Body of pancreas (tissue), 4 donors: ENCODE measurements around the gene TNRC6C. TPM values are rescaled to one million over a fixed set of nuclear protein-coding genes. Genes with fewer than 3 reads are reported as not detected.
"Not testable (repeated sequence)": the region's sequence is repeated elsewhere in the genome, so short reads cannot be mapped to it uniquely, and the experiment has no call there.

ENCODE experiments used
- ATAC-seq: fragments of 150-250 bp; one replicate; pipeline ENCODE4 v1.9.1; 2016
- DNase-seq, 4 donors: peaks; one replicate each; pipeline ENCODE4 v3.0.0-alpha.2; 2019
- H3K27ac ChIP-seq, 4 donors: fragments of 200-600 bp; sonication (generic); 1 replicate in 3 of 4; 2 replicates in 1 of 4; pipeline versions ENCODE4 v1.5.1 to v1.6.1; 2016 to 2019; ENCODE audit warnings: mild to moderate bottlenecking in 1 of 4, mixed read lengths in 1 of 4, moderate library complexity in 1 of 4
- H3K27me3 ChIP-seq, 2 donors: fragments of 200-600 bp; sonication (generic); one replicate each; pipeline ENCODE4 v1.6.0; 2016; ENCODE audit warnings: mild to moderate bottlenecking in 1 of 2
- H3K36me3 ChIP-seq, 2 donors: fragments of 200-600 bp; sonication (generic); replicated peaks in 1 of 2; 2 replicates each; pipeline ENCODE4 v1.5.1; 2016; ENCODE audit warnings: low read depth in 2 of 2; ENCODE audit not compliant: insufficient read depth in 1 of 2
- H3K4me1 ChIP-seq: fragments of 200-600 bp; sonication (generic); one replicate; pipeline ENCODE4 v1.6.0; 2016
- H3K4me3 ChIP-seq, 2 donors: fragments of 200-600 bp; sonication (generic); 1 replicate in 1 of 2; 2 replicates in 1 of 2; pipeline ENCODE4 v1.5.1; 2016 to 2019
- H3K9me3 ChIP-seq, 3 donors: fragments of 200-600 bp; sonication (generic); 1 replicate in 2 of 3; 2 replicates in 1 of 3; pipeline ENCODE4 v1.5.1; 2016
- CTCF ChIP-seq, 7 experiments: fragments of 450-650 bp in 4 of 7; fragments of 200-600 bp in 3 of 7; sonication (generic) in 3 of 7; IDR thresholded peaks; one replicate each; pipeline ENCODE4 v1.5.1; 2016 to 2019; ENCODE audit warnings: antibody characterized with exemption in 7 of 7
- POLR2A ChIP-seq, 3 donors: fragments of 450-650 bp; IDR thresholded peaks; one replicate each; pipeline ENCODE4 v1.6.1; 2016; ENCODE audit warnings: antibody characterized with exemption in 3 of 3, mild to moderate bottlenecking in 2 of 3
- WGBS, 2 donors: methylation state at CpG; one replicate each; pipeline ENCODE4 v1.1.5; 2017; 5-methylcytosine and 5-hydroxymethylcytosine counted together
- intact Hi-C: fragments of 100-400 bp; cut with DNase I; formaldehyde crosslinking; loops from one replicate; pipeline ENCODE4 v1.15.1; 2023
- total RNA-seq, 2 donors: library from RNA; depleted of rRNA; stranded (reverse); fragments of >200 nt; gene quantifications; one replicate each; pipeline ENCODE4 v1.1.0, GENCODE V29; 2016

The TNRC6C gene
- total RNA-seq, 2 donors from 2014 or later = 4.9 to 13.5 TPM

DNA sequence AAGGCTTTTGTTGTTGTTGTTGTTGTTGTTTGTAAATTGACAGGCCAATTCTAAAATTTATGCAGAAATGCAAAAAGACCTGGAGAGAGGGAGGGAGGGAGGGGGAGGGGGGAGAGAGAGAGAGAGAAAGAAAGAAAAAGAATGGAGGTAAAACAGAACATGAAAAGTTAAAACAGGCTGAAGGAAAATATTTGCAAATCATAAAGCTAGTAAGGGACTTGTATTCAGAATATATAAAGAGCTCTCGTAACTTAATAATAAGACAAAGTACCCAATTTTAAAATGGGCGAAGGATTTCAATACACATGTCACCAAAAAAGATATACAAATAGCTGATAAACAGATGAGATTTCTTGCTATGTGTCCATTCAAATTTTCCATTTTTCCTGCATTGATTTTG lies 15.4 kb downstream of the TNRC6C start:
- Histone ChIP-seq H3K36me3 (no peaks in the 10 kb centered on the region), H3K9me3 (no peaks in the 10 kb centered on the region), H3K4me3 (no peak overlapping the region), H3K27ac (no peak overlapping the region), H3K27me3 (no peaks in the 10 kb centered on the region), H3K4me1 (no peaks in the 10 kb centered on the region)
- ATAC-seq = no peak
- intact Hi-C loops = no loop called here
- DNase-seq = no peak
- WGBS, 2 donors = 69 to 97% methylated on average over 2 of the region's 2 CpGs
- TF ChIP-seq CTCF (IDR thresholded peaks at IDR 0.05) (no peak), POLR2A (IDR thresholded peaks at IDR 0.05) (no peak)

GRCh38 chr17:77974396-77974795 lies 15.9 kb downstream of the TNRC6C start:
- WGBS, 2 donors = 77 to 82% methylated on average over 4 of the region's 4 CpGs
- Histone ChIP-seq H3K4me3 (no peak overlapping the region), H3K27me3 (no peaks in the 10 kb centered on the region), H3K9me3 (no peaks in the 10 kb centered on the region), H3K4me1 (no peaks in the 10 kb centered on the region), H3K36me3 (no peaks in the 10 kb centered on the region), H3K27ac (no peak overlapping the region)
- DNase-seq (no peak), ATAC-seq (no peak)
- intact Hi-C loops = no loop called here
- TF ChIP-seq CTCF (IDR thresholded peaks at IDR 0.05) = peak in 1 of 7 experiments; percentile 5
- no peak for TF ChIP-seq POLR2A (IDR thresholded peaks at IDR 0.05)

DNA sequence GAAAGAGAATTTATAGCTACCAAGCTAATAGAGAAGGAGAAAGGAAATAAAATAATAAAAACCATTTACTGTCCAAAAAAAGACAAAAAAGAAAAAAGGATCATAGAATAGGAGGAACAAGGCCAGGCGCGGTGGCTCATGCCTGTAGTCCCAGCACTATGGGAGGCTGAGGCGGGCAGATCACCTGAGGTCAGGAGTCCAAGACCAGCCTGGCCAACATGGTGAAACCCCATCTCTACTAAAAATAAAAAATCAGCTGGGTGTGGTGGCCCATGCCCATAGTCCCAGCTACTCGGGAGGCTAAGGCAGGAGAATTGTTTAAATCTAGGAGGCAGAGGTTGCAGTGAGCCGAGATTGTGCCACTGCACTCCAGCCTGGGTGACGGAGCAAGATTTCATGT lies 23.9 kb downstream of the TNRC6C start:
- H3K27me3 ChIP-seq, H3K36me3 ChIP-seq, H3K4me1 ChIP-seq, H3K27ac ChIP-seq, intact Hi-C loops, H3K4me3 ChIP-seq, DNase-seq, H3K9me3 ChIP-seq, ATAC-seq: not testable (repeated sequence)
- 96 to 98% methylated on average over 6 of the region's 6 CpGs for WGBS, 2 donors

GRCh38 chr17:77990301-77990700 lies 31.8 kb downstream of the TNRC6C start:
- Histone ChIP-seq H3K27ac (no peak overlapping the region), H3K4me3 (no peak overlapping the region), H3K4me1 (peaks cover 5% of the 10 kb centered on the region), H3K27me3 (no peaks in the 10 kb centered on the region), H3K36me3 (no peaks in the 10 kb centered on the region), H3K9me3 (no peaks in the 10 kb centered on the region)
- no peak for TF ChIP-seq CTCF (IDR thresholded peaks at IDR 0.05)
- 85 to 92% methylated on average over 3 of the region's 3 CpGs for WGBS, 2 donors
- intact Hi-C loops = no loop called here
- ATAC-seq (no peak), DNase-seq (no peak)

- H3K4me1 ChIP-seq, ATAC-seq, DNase-seq, H3K27me3 ChIP-seq, H3K9me3 ChIP-seq, H3K4me3 ChIP-seq, intact Hi-C loops, H3K27ac ChIP-seq, H3K36me3 ChIP-seq: not testable (repeated sequence)
- WGBS, 2 donors = 94 to 96% methylated on average over 7 of the region's 7 CpGs
Measured at GRCh38 chr17:77993735-77994134, 35.2 kb downstream of the TNRC6C start.

- TF ChIP-seq CTCF (IDR thresholded peaks at IDR 0.05) (no peak), POLR2A (IDR thresholded peaks at IDR 0.05) (no peak)
- Histone ChIP-seq H3K4me3 (no peak overlapping the region), H3K4me1 (peaks cover 7% of the 10 kb centered on the region), H3K9me3 (no peaks in the 10 kb centered on the region), H3K27me3 (no peaks in the 10 kb centered on the region), H3K36me3 (no peaks in the 10 kb centered on the region), H3K27ac (no peak overlapping the region)
- 61 to 69% methylated on average over 6 of the region's 6 CpGs for WGBS, 2 donors
- no peak for ATAC-seq
- DNase-seq = peak in 1 of 4 donors; percentile 3
- intact Hi-C loops = no loop called here
Measured at GRCh38 chr17:77995146-77995852, 36.8 kb downstream of the TNRC6C start.
